Gastrocnemius medialis (tissue), 4 donors: ENCODE measurements around the gene ETV6. TPM values are rescaled to one million over a fixed set of nuclear protein-coding genes. Genes with fewer than 3 reads are reported as not detected.

Experiments used
- ATAC-seq, 2 donors: fragments of 150-250 bp; one replicate each; pipeline ENCODE4 v1.9.1; 2016
- DNase-seq, 2 donors: peaks; one replicate each; pipeline ENCODE4 v3.0.0-alpha.2; 2019
- H3K27ac ChIP-seq, 4 donors: fragments of 200-600 bp; sonication (generic); 1 replicate in 1 of 4; 2 replicates in 3 of 4; pipeline ENCODE4 v1.5.1; 2016 to 2018; ENCODE audit warnings: mild to moderate bottlenecking in 2 of 4, moderate library complexity in 1 of 4
- H3K27me3 ChIP-seq, 3 donors: fragments of 200-600 bp; sonication (generic) in 2 of 3; 1 replicate in 1 of 3; 2 replicates in 2 of 3; pipeline versions ENCODE4 v1.5.1 to v1.6.0; 2016 to 2019; ENCODE audit warnings: mild to moderate bottlenecking in 1 of 3, moderate library complexity in 1 of 3
- H3K36me3 ChIP-seq, 2 donors: fragments of 200-600 bp; sonication (generic) in 1 of 2; one replicate each; pipeline ENCODE4 v1.5.1; 2017 to 2018
- H3K4me1 ChIP-seq, 2 donors: fragments of 200-600 bp; sonication (generic) in 1 of 2; one replicate each; pipeline ENCODE4 v1.5.1; 2016 to 2017; ENCODE audit warnings: mild to moderate bottlenecking in 2 of 2
- H3K4me3 ChIP-seq, 4 donors: fragments of 200-600 bp; sonication (generic) in 3 of 4; 1 replicate in 1 of 4; 2 replicates in 3 of 4; pipeline ENCODE4 v1.5.1; 2016 to 2019; ENCODE audit warnings: mild to moderate bottlenecking in 2 of 4
- H3K9me3 ChIP-seq, 3 donors: fragments of 200-600 bp; sonication (generic) in 2 of 3; 1 replicate in 1 of 3; 2 replicates in 2 of 3; pipeline ENCODE4 v1.5.1; 2016 to 2019
- CTCF ChIP-seq, 5 experiments: fragments of 450-650 bp in 3 of 5; fragments of 200-600 bp in 2 of 5; sonication (generic) in 2 of 5; IDR thresholded peaks in 4 of 5; conservative IDR thresholded peaks in 1 of 5; 1 replicate in 4 of 5; 2 replicates in 1 of 5; pipeline ENCODE4 v1.5.1; 2016 to 2019; ENCODE audit warnings: antibody characterized with exemption in 5 of 5, mild to moderate bottlenecking in 3 of 5, moderate library complexity in 3 of 5
- POLR2A ChIP-seq, 2 donors: fragments of 450-650 bp; IDR thresholded peaks; one replicate each; pipeline ENCODE4 v1.6.1; 2017; ENCODE audit warnings: antibody characterized with exemption in 2 of 2, mild to moderate bottlenecking in 2 of 2, moderate library complexity in 2 of 2
- in situ Hi-C, 4 donors: fragments of 200-750 bp; cut with MboI; loops; one replicate each; pipeline versions ENCODE4 v1.15.0 to v1.8.0; 2017; ENCODE audit warnings: low sequenced_read_pairs in 4 of 4
- intact Hi-C: fragments of 100-400 bp; cut with DNase I; formaldehyde crosslinking; loops from one replicate; pipeline ENCODE4 v1.15.1; 2023; ENCODE audit warnings: low total_unique reads
- total RNA-seq, 4 donors: library from RNA; depleted of rRNA; stranded (reverse); fragments of >200 nt; gene quantifications; one replicate each; pipeline versions ENCODE4 v1.1.0 to v1.2.3, GENCODE V29; 2016

Gene ETV6
- total RNA-seq, 4 donors from 2014 or later: 2.8 to 5.9 (median 3.3) TPM

DNA sequence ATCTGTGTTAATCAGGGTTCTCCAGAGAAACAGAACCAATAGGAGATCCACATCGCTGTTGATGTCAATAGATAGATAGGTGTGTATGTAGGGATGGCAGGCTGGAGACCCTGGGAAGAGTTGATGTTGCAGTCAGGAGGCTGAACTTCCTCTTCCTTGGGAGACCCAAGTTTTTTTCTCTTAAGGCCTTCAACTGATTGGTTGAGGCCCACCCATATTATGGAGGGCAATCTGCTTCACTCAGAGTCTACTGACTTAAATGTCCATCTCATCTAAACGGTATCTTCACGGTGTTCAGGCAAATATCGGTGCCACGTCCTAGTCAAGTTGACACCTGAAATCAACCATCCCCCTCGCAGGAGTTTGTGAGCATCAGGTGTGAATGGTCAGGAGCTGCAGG, 63.0 kb downstream of the ETV6 start:
- TF ChIP-seq CTCF (IDR thresholded peaks at IDR 0.05 in 4 of 5, conservative IDR thresholded peaks at IDR 0.05 in 1 of 5) (no peak), POLR2A (IDR thresholded peaks at IDR 0.05) (no peak)
- no peak for ATAC-seq
- Histone ChIP-seq H3K4me1 (peaks cover 8 to 25% of the 10 kb centered on the region in 2 donors), H3K4me3 (no peak overlapping the region), H3K27ac (no peak overlapping the region), H3K27me3 (no peaks in the 10 kb centered on the region), H3K36me3 (no peaks in the 10 kb centered on the region), H3K9me3 (no peaks in the 10 kb centered on the region)
- in situ Hi-C loops: no loop called here
- intact Hi-C loops: no loop called here
- DNase-seq: no peak

DNA sequence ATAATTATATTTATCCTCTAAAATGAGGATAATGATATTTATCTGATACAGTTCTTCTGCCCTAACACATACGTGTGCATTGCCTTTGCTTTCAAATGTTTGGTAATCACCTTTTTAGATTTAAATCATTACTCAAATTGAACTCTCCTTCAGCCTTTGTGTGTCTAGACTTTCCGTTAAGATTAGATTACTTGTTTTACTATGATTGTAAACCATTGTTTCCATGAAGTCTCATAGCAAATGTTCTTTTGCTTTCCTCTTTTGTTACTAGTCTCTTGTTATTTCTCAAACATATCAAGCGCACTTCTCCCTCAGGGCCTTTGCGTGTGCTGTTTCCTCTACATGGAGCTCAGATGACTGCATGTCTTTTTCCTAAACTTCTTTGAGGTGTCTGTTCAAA, 63.7 kb downstream of the ETV6 start:
- no peak for ATAC-seq

DNA sequence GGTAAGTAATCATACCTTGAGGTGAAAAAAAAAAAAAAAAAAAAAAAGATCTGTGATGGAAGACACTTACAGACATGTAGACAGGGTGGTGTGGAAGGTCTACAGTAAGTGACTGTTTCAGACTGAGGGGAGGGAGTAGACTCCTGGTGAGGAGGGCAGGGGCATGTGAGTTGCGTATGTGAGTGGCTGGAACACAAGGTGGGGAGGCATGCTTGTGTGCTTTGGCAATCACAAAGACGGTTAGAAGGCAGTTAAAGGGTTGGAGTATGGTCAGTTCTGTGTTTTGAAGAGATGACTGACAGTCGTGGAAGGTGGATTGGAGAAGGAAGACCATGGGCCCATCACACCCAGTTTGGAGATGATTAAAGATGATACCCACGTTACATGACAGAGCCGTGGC, 65.2 kb downstream of the ETV6 start:
- intact Hi-C loops: no loop called here
- Histone ChIP-seq H3K36me3 (no peaks in the 10 kb centered on the region), H3K4me1 (peaks cover 0 to 5% of the 10 kb centered on the region in 2 donors), H3K4me3 (no peak overlapping the region), H3K9me3 (no peaks in the 10 kb centered on the region), H3K27ac (no peak overlapping the region), H3K27me3 (no peaks in the 10 kb centered on the region)
- no peak for TF ChIP-seq POLR2A (IDR thresholded peaks at IDR 0.05)
- no peak for TF ChIP-seq CTCF (IDR thresholded peaks at IDR 0.05 in 4 of 5, conservative IDR thresholded peaks at IDR 0.05 in 1 of 5)
- DNase-seq (no peak), ATAC-seq (no peak)
- in situ Hi-C loops: no loop called here

More for the DNA sequence above, 63.7 kb downstream of the ETV6 start:
- no peaks in the 10 kb centered on the region for H3K27me3 ChIP-seq
- intact Hi-C loops: no loop called here
- H3K36me3 ChIP-seq: no peaks in the 10 kb centered on the region
- H3K4me1 ChIP-seq: peaks cover 8 to 19% of the 10 kb centered on the region in 2 donors
- no peak overlapping the region for H3K27ac ChIP-seq
- no peak for DNase-seq
- in situ Hi-C loops: no loop called here
- no peaks in the 10 kb centered on the region for H3K9me3 ChIP-seq
- TF ChIP-seq POLR2A (IDR thresholded peaks at IDR 0.05) (no peak), CTCF (IDR thresholded peaks at IDR 0.05 in 4 of 5, conservative IDR thresholded peaks at IDR 0.05 in 1 of 5) (no peak)
- H3K4me3 ChIP-seq: no peak overlapping the region

GRCh38 chr12:11715621-11716020, 66.1 kb downstream of the ETV6 start:
- TF ChIP-seq CTCF (IDR thresholded peaks at IDR 0.05 in 4 of 5, conservative IDR thresholded peaks at IDR 0.05 in 1 of 5) (no peak), POLR2A (IDR thresholded peaks at IDR 0.05) (no peak)
- Histone ChIP-seq H3K27me3 (no peaks in the 10 kb centered on the region), H3K9me3 (no peaks in the 10 kb centered on the region), H3K4me3 (no peak overlapping the region), H3K4me1 (no peaks in the 10 kb centered on the region), H3K36me3 (no peaks in the 10 kb centered on the region), H3K27ac (no peak overlapping the region)
- in situ Hi-C loops (no loop called here), intact Hi-C loops (no loop called here)
- ATAC-seq (no peak), DNase-seq (no peak)

- H3K9me3 ChIP-seq: no peaks in the 10 kb centered on the region
- H3K27me3 ChIP-seq: no peaks in the 10 kb centered on the region
- no peak for DNase-seq
- in situ Hi-C loops (no loop called here), intact Hi-C loops (no loop called here)
- TF ChIP-seq POLR2A (IDR thresholded peaks at IDR 0.05): no peak
- no peak for TF ChIP-seq CTCF (IDR thresholded peaks at IDR 0.05 in 4 of 5, conservative IDR thresholded peaks at IDR 0.05 in 1 of 5)
- no peak overlapping the region for H3K4me3 ChIP-seq
- no peaks in the 10 kb centered on the region for H3K36me3 ChIP-seq
- no peak overlapping the region for H3K27ac ChIP-seq
- ATAC-seq: no peak
- H3K4me1 ChIP-seq: peaks cover 0 to under 1% of the 10 kb centered on the region in 2 donors
These were observed 67.5 kb downstream of the ETV6 start for GRCh38 chr12:11716794-11717518.
